ENCODE measurements around the gene MLH3. TPM values are rescaled to one million over a fixed set of nuclear protein-coding genes. Genes with fewer than 3 reads are reported as not detected.

MLH3 gene
- total RNA-seq, 1 donor from 2014 or later = 41.5 TPM

DNA sequence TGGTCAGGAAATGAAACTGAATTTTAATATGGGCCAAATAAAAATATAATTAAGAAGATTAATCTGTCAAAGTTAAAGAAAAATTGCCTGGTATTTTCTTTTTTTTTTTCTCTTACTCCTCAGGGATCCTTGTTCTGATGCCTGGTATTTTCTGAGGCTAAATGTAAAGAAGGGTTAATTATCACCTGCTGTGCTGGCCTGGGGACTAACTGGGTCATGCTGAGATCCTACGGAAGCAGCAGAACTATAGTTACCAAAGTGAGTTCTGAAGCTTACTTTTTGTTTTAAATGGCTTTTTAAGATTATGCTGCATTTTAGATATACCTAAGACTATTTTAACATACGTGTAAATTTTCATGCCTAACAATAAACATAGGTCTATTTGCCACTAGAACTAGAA is 41.4 kb upstream of the MLH3 start:
- no peak overlapping the region for H2AFZ ChIP-seq (replicated peaks)
- no peak overlapping the region for H3K4me3 ChIP-seq
- no peak overlapping the region for H3K4me3 Mint-ChIP-seq
- H3K27me3 ChIP-seq = no peaks in the 10 kb centered on the region
- peaks cover 21% of the 10 kb centered on the region for H3K4me1 ChIP-seq
- TF ChIP-seq EZH2 (IDR thresholded peaks at IDR 0.05) = no peak
- TF ChIP-seq, protein P1, sequence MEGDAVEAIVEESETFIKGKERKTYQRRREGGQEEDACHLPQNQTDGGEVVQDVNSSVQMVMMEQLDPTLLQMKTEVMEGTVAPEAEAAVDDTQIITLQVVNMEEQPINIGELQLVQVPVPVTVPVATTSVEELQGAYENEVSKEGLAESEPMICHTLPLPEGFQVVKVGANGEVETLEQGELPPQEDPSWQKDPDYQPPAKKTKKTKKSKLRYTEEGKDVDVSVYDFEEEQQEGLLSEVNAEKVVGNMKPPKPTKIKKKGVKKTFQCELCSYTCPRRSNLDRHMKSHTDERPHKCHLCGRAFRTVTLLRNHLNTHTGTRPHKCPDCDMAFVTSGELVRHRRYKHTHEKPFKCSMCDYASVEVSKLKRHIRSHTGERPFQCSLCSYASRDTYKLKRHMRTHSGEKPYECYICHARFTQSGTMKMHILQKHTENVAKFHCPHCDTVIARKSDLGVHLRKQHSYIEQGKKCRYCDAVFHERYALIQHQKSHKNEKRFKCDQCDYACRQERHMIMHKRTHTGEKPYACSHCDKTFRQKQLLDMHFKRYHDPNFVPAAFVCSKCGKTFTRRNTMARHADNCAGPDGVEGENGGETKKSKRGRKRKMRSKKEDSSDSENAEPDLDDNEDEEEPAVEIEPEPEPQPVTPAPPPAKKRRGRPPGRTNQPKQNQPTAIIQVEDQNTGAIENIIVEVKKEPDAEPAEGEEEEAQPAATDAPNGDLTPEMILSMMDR (IDR thresholded peaks at IDR 0.05) = no peak
- peak; percentile 44 for DNase-seq (ENCODE audit: low spot score)
- H3K79me2 ChIP-seq (ENCODE audit: low read depth) = no peaks in the 10 kb centered on the region
- H3K9ac ChIP-seq = no peak overlapping the region
- peaks cover 19% of the 10 kb centered on the region for H3K36me3 Mint-ChIP-seq
- H3K27me3 Mint-ChIP-seq (ENCODE audit: insufficient read depth, low read depth) = peaks cover 2% of the 10 kb centered on the region
- peak overlapping the region; percentile 53 for H3K27ac Mint-ChIP-seq
- H3K9me3 Mint-ChIP-seq = no peaks in the 10 kb centered on the region
- no peak overlapping the region for H3K27ac ChIP-seq
- H3K9me3 ChIP-seq (ENCODE audit: low read depth) = no peaks in the 10 kb centered on the region
- no peaks in the 10 kb centered on the region for H4K20me1 ChIP-seq (ENCODE audit: low read depth)
- H3K36me3 ChIP-seq = no peaks in the 10 kb centered on the region
- no peaks in the 10 kb centered on the region for H3K4me1 Mint-ChIP-seq
- H3K4me2 ChIP-seq = no peak overlapping the region
- H3F3A ChIP-seq (ENCODE audit: low read depth) = peaks cover 28% of the 10 kb centered on the region

DNA sequence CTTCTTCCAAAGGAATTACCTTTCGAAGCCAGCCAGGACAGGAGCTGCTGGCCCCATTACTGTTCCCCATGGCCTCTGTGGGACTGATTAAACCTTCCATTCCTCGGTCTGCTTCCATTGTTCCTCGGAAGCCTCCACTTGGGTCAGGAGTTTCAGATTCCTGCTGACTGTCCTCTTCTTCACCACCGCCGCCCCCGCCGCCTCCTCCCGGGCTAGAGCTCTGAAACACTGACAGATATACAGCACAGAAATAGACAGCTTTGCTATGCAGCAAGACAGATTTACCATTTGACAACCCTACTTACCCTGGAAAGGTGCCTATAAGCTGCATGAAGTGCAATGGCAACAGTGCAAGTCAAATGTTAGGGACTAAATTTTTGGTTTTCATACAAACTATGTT is 40.0 kb upstream of the MLH3 start:
- H3K4me3 ChIP-seq = no peak overlapping the region
- no peaks in the 10 kb centered on the region for H3K27me3 Mint-ChIP-seq (ENCODE audit: insufficient read depth, low read depth)
- H3K36me3 Mint-ChIP-seq = peaks cover 23% of the 10 kb centered on the region
- H3K4me2 ChIP-seq = peak overlapping the region; percentile 42
- no peaks in the 10 kb centered on the region for H3K4me1 Mint-ChIP-seq
- H3K36me3 ChIP-seq = no peaks in the 10 kb centered on the region
- peaks cover 21% of the 10 kb centered on the region for H3K4me1 ChIP-seq
- no peaks in the 10 kb centered on the region for H3K27me3 ChIP-seq
- DNase-seq (ENCODE audit: low spot score) = peak; percentile 37
- no peak overlapping the region for H2AFZ ChIP-seq (replicated peaks)
- TF ChIP-seq EZH2phosphoT487 (IDR thresholded peaks at IDR 0.05) (no peak), EZH2 (IDR thresholded peaks at IDR 0.05) (no peak)
- TF ChIP-seq, protein P1 (IDR thresholded peaks at IDR 0.05) = no peak
- H3K9me3 ChIP-seq (ENCODE audit: low read depth) = no peaks in the 10 kb centered on the region
- no peak overlapping the region for H3K9ac ChIP-seq
- H3F3A ChIP-seq (ENCODE audit: low read depth) = peaks cover 28% of the 10 kb centered on the region
- no peak overlapping the region for H3K27ac Mint-ChIP-seq
- H3K9me3 Mint-ChIP-seq = no peaks in the 10 kb centered on the region
- H3K27ac ChIP-seq = no peak overlapping the region
- no peaks in the 10 kb centered on the region for H3K79me2 ChIP-seq (ENCODE audit: low read depth)
- H3K4me3 Mint-ChIP-seq = no peak overlapping the region
- no peaks in the 10 kb centered on the region for H4K20me1 ChIP-seq (ENCODE audit: low read depth)

DNA sequence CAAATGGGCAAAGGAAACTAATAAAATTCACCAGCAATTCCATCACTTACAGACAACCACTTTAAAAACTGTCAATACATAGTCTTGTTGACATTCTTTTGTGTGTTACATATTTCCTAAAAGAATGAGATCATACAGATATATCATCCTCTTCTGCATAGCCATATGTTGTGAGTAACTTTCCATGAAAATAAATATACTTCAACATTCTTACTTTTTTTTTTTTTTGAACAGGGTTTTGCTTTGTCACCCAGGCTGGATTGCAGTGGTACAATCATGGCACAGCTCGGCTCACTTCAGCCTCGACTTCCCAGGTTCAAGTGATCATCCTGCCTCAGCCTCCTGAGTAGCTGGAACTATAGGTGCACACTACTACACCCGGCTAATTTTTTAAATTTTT is 39.1 kb upstream of the MLH3 start:
- H3K9me3 ChIP-seq (ENCODE audit: low read depth) = no peaks in the 10 kb centered on the region
- H3K9ac ChIP-seq = no peak overlapping the region
- peaks cover 28% of the 10 kb centered on the region for H3F3A ChIP-seq (ENCODE audit: low read depth)
- no peak for DNase-seq (ENCODE audit: low spot score)
- H3K27ac ChIP-seq = no peak overlapping the region
- Mint-ChIP-seq H3K27ac (no peak overlapping the region), H3K4me1 (no peaks in the 10 kb centered on the region), H3K4me3 (no peak overlapping the region), H3K9me3 (no peaks in the 10 kb centered on the region), H3K36me3 (peaks cover 28% of the 10 kb centered on the region), H3K27me3 (ENCODE audit: insufficient read depth, low read depth) (no peaks in the 10 kb centered on the region)
- H3K27me3 ChIP-seq = no peaks in the 10 kb centered on the region
- H3K4me1 ChIP-seq = peaks cover 21% of the 10 kb centered on the region
- H2AFZ ChIP-seq (replicated peaks) = no peak overlapping the region
- H3K4me2 ChIP-seq = no peak overlapping the region
- TF ChIP-seq EZH2phosphoT487 (IDR thresholded peaks at IDR 0.05) (no peak), EZH2 (IDR thresholded peaks at IDR 0.05) (no peak)
- TF ChIP-seq, protein P1 (IDR thresholded peaks at IDR 0.05) = no peak
- no peaks in the 10 kb centered on the region for H3K36me3 ChIP-seq
- H4K20me1 ChIP-seq (ENCODE audit: low read depth) = no peaks in the 10 kb centered on the region
- H3K79me2 ChIP-seq (ENCODE audit: low read depth) = no peaks in the 10 kb centered on the region
- H3K4me3 ChIP-seq = no peak overlapping the region

All from neural progenitor cell (in vitro differentiated cells).